Motor neuron (in vitro differentiated cells): ENCODE data around the gene CYTH2. TPM values are rescaled to one million over a fixed set of nuclear protein-coding genes. Genes with fewer than 3 reads are reported as not detected.
A peak's percentile ranks its signal among the peaks of the same experiment; 100 is the strongest.

ENCODE experiments used
- ATAC-seq, 8 experiments: fragments of 200-7000 bp; cut with Tn5 transposase; replicated peaks in 6 of 8; 2 replicates each; pipeline ENCODE4 v1.8.0; 2021; ENCODE audit warnings: mild to moderate bottlenecking in 8 of 8, moderate library complexity in 8 of 8
- H3K27ac ChIP-seq, 2 donors: fragments of 250-450 bp; sonication (Bioruptor Pico); 2 replicates each; pipeline ENCODE4 v1.9.0; 2021; ENCODE audit warnings: antibody characterized with exemption in 2 of 2, mild to moderate bottlenecking in 2 of 2, moderate library complexity in 1 of 2
- H3K4me1 ChIP-seq, 2 donors: fragments of 250-450 bp; sonication (Bioruptor Pico); replicated peaks in 1 of 2; 2 replicates each; pipeline ENCODE4 v1.6.1; 2021; ENCODE audit warnings: antibody characterized with exemption in 2 of 2, mild to moderate bottlenecking in 2 of 2, moderate library complexity in 1 of 2
- H3K4me3 ChIP-seq, 5 donors: fragments of 250-450 bp; sonication (Bioruptor Pico); 2 replicates each; pipeline ENCODE4 v1.9.0; 2021; ENCODE audit warnings: antibody characterized with exemption in 5 of 5, mild to moderate bottlenecking in 5 of 5, moderate library complexity in 4 of 5
- WGBS, 10 experiments: fragments of 450-650 bp; shearing (Covaris generic); methylation state at CpG; one replicate each; pipeline ENCODE4 v1.0.0; 2022; 5-methylcytosine and 5-hydroxymethylcytosine counted together
- in situ Hi-C, 9 experiments: fragments of 400-800 bp; cut with MboI; loops; one replicate each; pipeline ENCODE4 v1.15.0; 2021; ENCODE audit warnings: low sequenced_read_pairs in 9 of 9, low pct_unique_long_range_greater_than_20kb in 2 of 9; ENCODE audit not compliant: unreplicated experiment in 9 of 9
- total RNA-seq, 8 experiments: library from RNA; unstranded; fragments of 300-600 nt; gene quantifications; 2 replicates each; pipeline versions ENCODE4 v1.2.3 to v1.2.4, GENCODE V29; 2022

Gene CYTH2
- total RNA-seq, 8 experiments from 2014 or later: 17.3 to 84.5 (median 39.3) TPM

DNA sequence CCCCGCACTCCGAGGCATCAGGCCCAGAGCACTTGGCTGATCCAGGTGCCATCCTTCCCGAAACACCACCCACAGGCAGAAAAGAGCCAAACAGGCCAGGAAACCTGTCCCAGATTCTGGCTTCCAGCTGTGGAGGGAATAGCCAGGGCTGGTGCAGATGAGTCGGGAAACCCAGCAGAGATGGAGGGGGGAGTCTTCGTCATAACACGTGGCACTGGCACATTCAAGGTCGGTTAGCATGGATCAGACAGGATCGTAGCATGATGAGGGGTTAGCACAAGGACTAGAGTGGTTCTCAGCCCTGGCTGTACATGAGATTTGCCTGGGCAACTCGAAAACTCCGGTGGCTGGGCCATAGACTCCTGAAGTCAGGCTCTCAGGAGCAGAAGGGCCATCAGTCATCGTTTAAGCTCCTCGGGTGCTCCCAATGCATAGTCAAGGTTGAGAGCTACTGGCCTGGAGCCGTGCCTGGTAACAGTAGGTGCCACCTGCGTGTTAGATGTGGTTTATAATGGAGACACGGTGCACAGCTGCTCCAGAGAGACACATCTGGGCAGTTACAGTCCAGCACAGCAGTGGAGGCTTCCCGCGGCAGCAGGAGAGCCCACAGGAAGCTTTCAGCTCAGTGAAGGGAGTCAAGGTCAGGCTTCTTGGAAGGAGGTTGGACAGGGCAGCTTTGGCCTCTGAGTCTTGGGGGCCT lies 6.3 kb downstream of the CYTH2 start:
- 70 to 100% (median 90%) methylated on average over 1 to 8 of the region's 17 CpGs; no CpG with 5 or more reads in 1 of the 10 experiments for WGBS, 10 experiments
- no peak overlapping the region for H3K27ac ChIP-seq
- in situ Hi-C loops: loop anchor here in 2 of 9 experiments (25.0 kb wide), 1 partner anchor 112 kb away; no protein-coding TSS in a partner anchor
- no peak overlapping the region for H3K4me3 ChIP-seq
- ATAC-seq: no peak
- H3K4me1 ChIP-seq: peaks cover 5 to 6% of the 10 kb centered on the region in 2 donors

- no peak for ATAC-seq
- in situ Hi-C loops: loop anchor here in 2 of 9 experiments (25.0 kb wide), 1 partner anchor 111 kb away; no protein-coding TSS in a partner anchor
- H3K4me1 ChIP-seq: peaks cover 9 to 10% of the 10 kb centered on the region in 2 donors
- WGBS, 10 experiments: 83 to 100% (median 100%) methylated on average over 2 to 3 of the region's 9 CpGs; no CpG with 5 or more reads in 6 of the 10 experiments
- H3K27ac ChIP-seq: no peak overlapping the region
- no peak overlapping the region for H3K4me3 ChIP-seq
Measured at GRCh38 chr19:48476176-48476575, 7.0 kb downstream of the CYTH2 start.

DNA sequence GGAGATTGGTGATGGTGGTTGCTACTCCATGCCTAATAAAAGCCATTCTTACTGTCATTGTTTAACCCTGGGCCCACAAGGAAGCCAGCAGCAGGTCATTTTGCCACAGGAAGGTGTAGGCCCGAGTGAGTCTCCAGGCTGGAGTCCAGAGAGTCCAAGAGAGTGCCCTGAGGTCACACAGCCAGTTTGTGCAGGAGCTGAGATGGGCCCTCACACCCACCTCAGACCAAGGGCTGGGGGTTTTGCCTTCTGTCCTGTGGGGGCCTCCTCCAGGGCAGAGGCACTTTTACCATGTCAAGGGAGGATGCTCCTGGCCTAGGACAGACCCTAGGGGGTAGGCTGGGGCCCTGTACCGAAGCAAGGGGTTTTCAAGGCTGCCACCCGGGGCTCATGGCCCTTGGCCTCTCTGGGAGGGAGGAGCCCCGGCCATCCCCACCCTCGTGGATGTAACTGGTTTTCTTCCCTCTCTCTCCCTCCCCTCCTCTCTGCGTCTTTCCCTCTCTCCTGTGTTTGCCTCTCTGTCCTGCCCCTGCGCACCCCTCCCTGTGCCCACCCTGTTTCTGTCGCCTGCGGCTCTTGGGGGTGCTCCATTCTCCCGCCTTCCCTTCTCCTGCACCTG lies 8.0 kb downstream of the CYTH2 start:
- no peak for ATAC-seq
- WGBS, 10 experiments: 60% methylated on average over 1 of the region's 10 CpGs; no CpG with 5 or more reads in 9 of the 10 experiments
- in situ Hi-C loops: loop anchor here in 2 of 9 experiments (25.0 kb wide), 1 partner anchor 110 kb away; no protein-coding TSS in a partner anchor
- Histone ChIP-seq H3K4me1 (peaks cover 9 to 13% of the 10 kb centered on the region in 2 donors), H3K4me3 (no peak overlapping the region), H3K27ac (no peak overlapping the region)

- Histone ChIP-seq H3K4me1 (peaks cover 9 to 15% of the 10 kb centered on the region in 2 donors), H3K27ac (peak overlapping the region in 1 of 2 donors; percentile 10), H3K4me3 (no peak overlapping the region)
- in situ Hi-C loops: loop anchor here in 2 of 9 experiments (25.0 kb wide), 1 partner anchor 109 kb away; no protein-coding TSS in a partner anchor
- 60 to 100% (median 100%) methylated on average over 1 to 2 of the region's 22 CpGs; no CpG with 5 or more reads in 5 of the 10 experiments for WGBS, 10 experiments
- peak in 3 of 8 experiments; percentile 2 to 19 (median 12) for ATAC-seq
Measured at GRCh38 chr19:48477698-48478338, 8.6 kb downstream of the CYTH2 start.

DNA sequence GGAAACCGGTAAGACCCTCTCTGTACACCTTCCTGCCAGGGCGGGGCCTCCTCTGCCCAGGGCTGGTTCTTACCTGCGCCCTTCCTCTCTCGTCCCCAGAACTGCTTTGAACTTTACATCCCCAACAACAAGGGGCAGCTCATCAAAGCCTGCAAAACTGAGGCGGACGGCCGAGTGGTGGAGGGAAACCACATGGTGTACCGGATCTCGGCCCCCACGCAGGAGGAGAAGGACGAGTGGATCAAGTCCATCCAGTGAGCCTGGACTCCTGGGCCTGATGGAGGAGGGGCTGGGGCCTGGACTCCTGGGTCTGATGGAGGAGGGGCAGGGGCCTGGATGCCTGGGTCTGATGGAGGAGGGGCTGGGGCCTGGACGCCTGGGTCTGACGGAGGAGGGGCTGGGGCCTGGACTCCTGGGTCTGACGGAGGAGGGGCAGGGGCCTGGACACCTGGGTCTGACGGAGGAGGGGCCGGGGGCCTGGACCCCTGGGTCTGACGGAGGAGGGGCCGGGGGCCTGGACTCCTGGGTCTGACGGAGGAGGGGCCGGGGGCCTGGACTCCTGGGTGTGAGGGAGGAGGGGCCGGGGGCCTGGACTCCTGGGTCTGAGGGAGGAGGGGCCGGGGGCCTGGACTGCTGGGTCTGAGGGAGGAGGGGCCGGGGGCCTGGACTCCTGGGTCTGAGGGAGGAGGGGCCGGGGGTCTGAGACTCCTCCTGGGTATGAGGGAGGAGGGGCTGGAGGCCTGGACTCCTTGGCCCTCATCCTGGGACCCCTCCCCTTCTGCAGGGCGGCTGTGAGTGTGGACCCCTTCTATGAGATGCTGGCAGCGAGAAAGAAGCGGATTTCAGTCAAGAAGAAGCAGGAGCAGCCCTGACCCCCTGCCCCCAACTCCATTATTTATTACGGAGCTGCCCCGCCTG lies 9.4 kb downstream of the CYTH2 start:
- 50 to 100% (median 94%) methylated on average over 2 to 5 of the region's 29 CpGs; no CpG with 5 or more reads in 5 of the 10 experiments for WGBS, 10 experiments
- no peak for ATAC-seq
- in situ Hi-C loops: loop anchor here in 2 of 9 experiments (25.0 kb wide), 1 partner anchor 109 kb away; no protein-coding TSS in a partner anchor
- no peak overlapping the region for H3K4me3 ChIP-seq
- H3K4me1 ChIP-seq: peaks cover 9 to 17% of the 10 kb centered on the region in 2 donors
- H3K27ac ChIP-seq: peak overlapping the region in 1 of 2 donors; percentile 10

GRCh38 chr19:48479686-48480085 lies 10.5 kb downstream of the CYTH2 start:
- ATAC-seq: peak in 4 of 8 experiments; percentile 3 to 7 (median 5)
- Histone ChIP-seq H3K4me3 (no peak overlapping the region), H3K27ac (no peak overlapping the region)

DNA sequence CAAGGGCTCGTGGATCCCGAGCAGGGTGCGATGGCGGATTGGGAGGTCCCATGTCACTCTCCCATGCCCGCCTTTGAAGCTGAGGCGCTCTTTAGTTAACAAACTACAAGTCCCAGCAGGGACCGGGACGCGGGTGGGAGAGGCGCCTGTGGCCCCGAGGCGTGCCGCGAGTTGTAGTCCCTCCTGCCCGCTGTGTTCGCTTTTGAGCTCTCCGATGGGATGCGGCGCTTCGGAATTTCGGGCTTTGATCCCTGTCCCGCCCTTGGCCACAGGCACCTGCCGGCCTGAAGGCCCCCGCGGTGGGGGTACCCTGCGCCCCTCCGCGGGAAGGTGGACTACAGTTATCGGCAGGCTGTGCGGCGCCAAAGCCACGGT lies 11.0 kb downstream of the CYTH2 start:
- 30 to 48% methylated on average over 5 of the region's 32 CpGs; no CpG with 5 or more reads in 8 of the 10 experiments for WGBS, 10 experiments
- H3K27ac ChIP-seq: peak overlapping the region in 1 of 2 donors; percentile 71
- peak; percentile 8 to 73 (median 26) for ATAC-seq

More at GRCh38 chr19:48479686-48480085, 10.5 kb downstream of the CYTH2 start:
- 60 to 100% (median 90%) methylated on average over 1 to 4 of the region's 7 CpGs; no CpG with 5 or more reads in 1 of the 10 experiments for WGBS, 10 experiments
- in situ Hi-C loops: loop anchor here in 2 of 9 experiments (25.0 kb wide), 1 partner anchor 108 kb away; no protein-coding TSS in a partner anchor
- peaks cover 9 to 17% of the 10 kb centered on the region in 2 donors for H3K4me1 ChIP-seq

DNA sequence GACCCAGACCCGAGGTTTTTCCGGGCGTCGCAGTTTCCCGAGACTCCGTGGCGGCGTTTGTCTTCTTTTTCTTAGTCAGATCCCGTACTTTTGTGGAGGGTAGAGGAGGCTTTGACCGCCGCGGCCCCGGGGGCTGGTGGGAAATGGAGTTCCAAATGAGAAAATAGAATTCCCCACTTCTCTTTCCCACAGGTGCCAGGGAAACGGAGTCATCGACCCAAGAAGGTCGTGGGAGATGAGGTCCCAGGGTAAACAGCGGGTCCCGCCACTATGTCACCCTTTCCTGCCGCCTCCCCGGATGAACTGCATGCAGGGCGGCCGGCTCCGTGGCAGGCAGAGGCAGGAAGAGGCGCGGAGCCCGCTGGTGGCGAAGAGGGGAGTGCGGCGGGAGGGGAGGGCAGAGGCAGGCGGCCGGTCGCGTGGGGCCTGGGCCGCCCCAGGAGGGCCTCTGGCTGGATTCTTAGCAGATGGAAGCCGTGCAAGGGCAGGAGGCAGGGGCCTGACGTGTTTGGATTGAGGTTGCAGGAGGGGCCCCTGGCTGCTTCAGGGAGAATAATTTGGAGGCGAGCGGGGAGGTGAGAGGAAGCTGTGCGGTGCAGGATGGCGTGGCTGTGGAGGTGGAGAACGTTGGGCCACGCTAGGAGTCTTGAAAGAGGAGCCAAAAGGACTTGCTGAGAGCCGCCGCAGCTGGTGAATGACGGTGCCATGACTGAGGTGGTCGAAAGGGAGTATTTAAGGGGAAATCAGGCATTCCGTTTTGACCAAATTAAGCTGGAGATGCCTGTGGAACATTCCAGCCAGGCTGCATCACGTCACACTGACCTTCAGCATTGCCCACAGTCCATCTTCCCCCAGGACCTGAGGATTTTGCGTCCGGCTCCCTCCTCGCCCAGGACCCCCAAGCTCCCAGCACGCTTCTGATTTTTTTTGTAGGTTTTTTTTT lies 11.7 kb downstream of the CYTH2 start:
- WGBS, 10 experiments: 10 to 94% (median 57%) methylated on average over 4 to 18 of the region's 52 CpGs; no CpG with 5 or more reads in 2 of the 10 experiments
- peak; percentile 58 to 78 (median 70) for ATAC-seq
- H3K27ac ChIP-seq: peak overlapping the region; percentile 19 to 71
- H3K4me1 ChIP-seq: peaks cover 9 to 17% of the 10 kb centered on the region in 2 donors
- peak overlapping the region in 3 of 5 donors; percentile 5 to 18 (median 11) for H3K4me3 ChIP-seq
- in situ Hi-C loops: loop anchor here in 2 of 9 experiments (25.0 kb wide), 1 partner anchor 106 kb away; no protein-coding TSS in a partner anchor

More for the DNA sequence above, 11.0 kb downstream of the CYTH2 start:
- in situ Hi-C loops: loop anchor here in 2 of 9 experiments (25.0 kb wide), 1 partner anchor 107 kb away; no protein-coding TSS in a partner anchor
- Histone ChIP-seq H3K4me1 (peaks cover 9 to 17% of the 10 kb centered on the region in 2 donors), H3K4me3 (peak overlapping the region in 3 of 5 donors; percentile 5 to 18 (median 11))

- in situ Hi-C loops: loop anchor here in 2 of 9 experiments (25.0 kb wide), 1 partner anchor 105 kb away; no protein-coding TSS in a partner anchor
- H3K4me3 ChIP-seq: no peak overlapping the region
- H3K27ac ChIP-seq: no peak overlapping the region
- H3K4me1 ChIP-seq: peaks cover 9 to 17% of the 10 kb centered on the region in 2 donors
- peak in 1 of 8 experiments; percentile 6 for ATAC-seq
- WGBS, 10 experiments: 14 to 86% (median 81%) methylated on average over 1 to 4 of the region's 7 CpGs; no CpG with 5 or more reads in 5 of the 10 experiments
Measured at GRCh38 chr19:48481846-48482639, 12.9 kb downstream of the CYTH2 start.

DNA sequence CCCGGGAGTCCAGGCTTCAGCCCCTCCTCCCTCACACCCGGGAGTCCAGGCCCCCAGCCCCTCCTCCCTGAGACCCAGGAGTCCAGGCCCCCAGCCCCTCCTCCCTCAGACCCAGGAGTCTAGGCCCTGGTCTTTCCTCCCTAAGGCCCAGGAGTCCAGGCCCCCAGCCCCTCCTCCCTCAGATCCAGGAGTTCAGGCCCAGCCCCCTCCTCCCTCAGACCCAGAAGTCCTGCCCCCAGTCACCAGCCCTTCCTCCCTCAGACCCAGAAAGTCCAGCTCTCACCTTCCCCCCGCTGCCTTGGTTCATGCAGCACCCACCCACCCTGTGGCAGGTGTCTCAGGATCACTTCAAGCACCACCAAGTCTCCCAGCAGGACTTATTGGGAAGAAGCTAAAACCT lies 14.1 kb downstream of the CYTH2 start:
- H3K27ac ChIP-seq: no peak overlapping the region
- in situ Hi-C loops: loop anchor here in 2 of 9 experiments (25.0 kb wide), 1 partner anchor 104 kb away; no protein-coding TSS in a partner anchor
- H3K4me1 ChIP-seq: peaks cover 9 to 14% of the 10 kb centered on the region in 2 donors
- no peak for ATAC-seq
- WGBS, 10 experiments: no CpG with 5 or more reads among the region's 3 CpGs
- H3K4me3 ChIP-seq: no peak overlapping the region
